ENCODE data around the gene TGM3.

Gene TGM3

GRCh38 chr20:2283706-2284423, 11.9 kb upstream of the TGM3 start:
- no peak for DNase-seq (ENCODE audit: low read depth in 2 of 3, low spot score in 1 of 3)

- DNase-seq (ENCODE audit: low read depth in 2 of 3, low spot score in 1 of 3) = no peak
Observed at GRCh38 chr20:2285193-2285592, 10.6 kb upstream of the TGM3 start.

GRCh38 chr20:2285613-2286012, 10.2 kb upstream of the TGM3 start:
- DNase-seq (ENCODE audit: low read depth in 2 of 3, low spot score in 1 of 3) = no peak

- no peak for DNase-seq (ENCODE audit: low read depth in 2 of 3, low spot score in 1 of 3)
Observed at GRCh38 chr20:2287504-2287903, 8.3 kb upstream of the TGM3 start.

GRCh38 chr20:2289475-2289874, 6.3 kb upstream of the TGM3 start:
- no peak for DNase-seq (ENCODE audit: low read depth in 2 of 3, low spot score in 1 of 3)

GRCh38 chr20:2290486-2290885, 5.3 kb upstream of the TGM3 start:
- DNase-seq (ENCODE audit: low read depth in 2 of 3, low spot score in 1 of 3) = no peak

GRCh38 chr20:2292416-2293110, 3.2 kb upstream of the TGM3 start:
- no peak for DNase-seq (ENCODE audit: low read depth in 2 of 3, low spot score in 1 of 3)

- DNase-seq (ENCODE audit: low read depth in 2 of 3, low spot score in 1 of 3) = no peak
Observed at GRCh38 chr20:2293486-2293885, 2.3 kb upstream of the TGM3 start.

- DNase-seq (ENCODE audit: low read depth in 2 of 3, low spot score in 1 of 3) = no peak
Observed at GRCh38 chr20:2293971-2294370, 1.8 kb upstream of the TGM3 start.

- no peak for DNase-seq (ENCODE audit: low read depth in 2 of 3, low spot score in 1 of 3)
Observed at GRCh38 chr20:2295286-2295685, 515 bp upstream of the TGM3 start.

- no peak for DNase-seq (ENCODE audit: low read depth in 2 of 3, low spot score in 1 of 3)
Observed at GRCh38 chr20:2296524-2297356, 939 bp downstream of the TGM3 start.

GRCh38 chr20:2297357-2297728, 1.5 kb downstream of the TGM3 start:
- no peak for DNase-seq (ENCODE audit: low read depth in 2 of 3, low spot score in 1 of 3)

GRCh38 chr20:2298116-2298515, 2.3 kb downstream of the TGM3 start:
- no peak for DNase-seq (ENCODE audit: low read depth in 2 of 3, low spot score in 1 of 3)

GRCh38 chr20:2298701-2299100, 2.9 kb downstream of the TGM3 start:
- no peak for DNase-seq (ENCODE audit: low read depth in 2 of 3, low spot score in 1 of 3)

GRCh38 chr20:2299301-2299700, 3.5 kb downstream of the TGM3 start:
- DNase-seq (ENCODE audit: low read depth in 2 of 3, low spot score in 1 of 3) = no peak

- no peak for DNase-seq (ENCODE audit: low read depth in 2 of 3, low spot score in 1 of 3)
Observed at GRCh38 chr20:2300002-2300401, 4.2 kb downstream of the TGM3 start.

GRCh38 chr20:2300420-2300819, 4.6 kb downstream of the TGM3 start:
- no peak for DNase-seq (ENCODE audit: low read depth in 2 of 3, low spot score in 1 of 3)

- DNase-seq (ENCODE audit: low read depth in 2 of 3, low spot score in 1 of 3) = no peak
Observed at GRCh38 chr20:2301164-2301622, 5.4 kb downstream of the TGM3 start.

GRCh38 chr20:2302384-2303060, 6.7 kb downstream of the TGM3 start:
- no peak for DNase-seq (ENCODE audit: low read depth in 2 of 3, low spot score in 1 of 3)

GRCh38 chr20:2303673-2304072, 7.9 kb downstream of the TGM3 start:
- DNase-seq (ENCODE audit: low read depth in 2 of 3, low spot score in 1 of 3) = no peak

GRCh38 chr20:2304180-2304579, 8.4 kb downstream of the TGM3 start:
- no peak for DNase-seq (ENCODE audit: low read depth in 2 of 3, low spot score in 1 of 3)
